ENCODE data around the gene ZNF385C. TPM values are rescaled to one million over a fixed set of nuclear protein-coding genes. Genes with fewer than 3 reads are reported as not detected.

ZNF385C gene
- polyA plus RNA-seq, 4 donors = 0.31 to 2.3 TPM; not detected in 2

DNA sequence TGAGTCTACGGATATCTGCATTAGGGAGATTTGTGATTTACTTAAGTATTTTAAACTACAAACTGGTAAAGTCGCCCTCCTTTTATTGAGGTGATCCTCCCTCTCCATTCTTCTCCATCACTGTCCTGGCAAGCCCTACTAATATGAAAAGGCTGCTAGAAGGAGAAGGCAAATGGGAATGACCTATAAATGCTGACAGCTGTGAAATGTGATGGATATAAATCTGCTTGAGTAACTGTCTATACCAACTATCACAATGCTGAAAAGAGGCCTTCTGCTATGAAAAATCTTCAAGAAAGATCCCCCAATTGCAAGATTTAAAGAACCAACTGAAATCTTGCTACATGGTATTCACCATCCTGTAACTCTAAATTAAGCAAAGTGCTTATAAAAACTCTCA is 96.5 kb downstream of the ZNF385C start:
- WGBS, 3 donors = 73 to 93% (median 89%) methylated on average over 2 of the region's 2 CpGs
- peaks cover 15 to 28% (median 16%) of the 10 kb centered on the region in 3 donors for H3K4me1 ChIP-seq (ENCODE audit: control insufficient read depth in 3 of 3, insufficient read depth in 2 of 3, low read depth in 1 of 3, low read length in 2 of 3)

DNA sequence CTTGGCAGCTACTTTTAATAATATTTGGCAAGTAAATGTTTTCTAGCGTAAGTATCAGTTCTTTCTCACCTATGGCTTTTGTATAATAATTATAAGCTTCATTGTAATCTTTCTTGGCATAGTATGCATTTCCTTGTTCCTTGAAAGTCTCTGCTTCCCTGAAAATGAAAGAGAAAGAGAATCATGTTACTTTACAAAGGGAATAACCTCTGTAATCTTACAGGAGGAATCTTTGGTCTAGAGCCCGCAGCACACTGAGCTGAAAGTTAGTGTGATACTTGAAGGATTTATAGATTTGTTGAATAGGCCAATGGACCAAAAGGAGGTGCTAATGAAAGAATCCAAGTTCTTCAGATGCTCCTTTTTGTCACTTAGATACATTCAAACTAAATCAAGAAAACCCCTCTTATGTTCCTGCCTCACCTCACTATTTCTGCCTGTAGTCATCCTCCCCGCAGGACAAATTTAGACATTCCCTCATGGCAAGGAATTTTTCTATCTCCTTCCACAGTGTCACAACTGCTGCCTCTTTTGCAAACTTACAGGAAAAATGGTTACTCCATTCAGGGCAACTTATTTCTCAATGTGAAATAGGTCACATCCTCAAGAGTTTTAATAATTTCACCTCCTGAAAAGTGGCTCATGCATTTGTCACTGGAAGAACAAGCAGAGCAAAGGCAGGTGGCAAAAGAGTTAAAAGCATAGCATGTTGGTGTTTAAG is 97.7 kb downstream of the ZNF385C start:
- DNase-seq = peak; percentile 61 to 83
- no peaks in the 10 kb centered on the region for H3K27me3 ChIP-seq (ENCODE audit: control insufficient read depth in 3 of 3, insufficient read depth in 3 of 3, low read length in 3 of 3)
- H3K36me3 ChIP-seq (ENCODE audit: control insufficient read depth in 3 of 3, insufficient read depth in 2 of 3, low read depth in 1 of 3, low read length in 3 of 3) = peaks cover 17 to 43% (median 19%) of the 10 kb centered on the region in 3 donors
- H3K27ac ChIP-seq (ENCODE audit: low read depth in 1 of 3, low read length in 2 of 3) = peak overlapping the region; percentile 2 to 60 (median 37)
- H3K4me3 ChIP-seq (ENCODE audit: low read depth in 1 of 3, low read length in 3 of 3) = no peak overlapping the region
- peaks cover 15 to 28% (median 16%) of the 10 kb centered on the region in 3 donors for H3K4me1 ChIP-seq (ENCODE audit: control insufficient read depth in 3 of 3, insufficient read depth in 2 of 3, low read depth in 1 of 3, low read length in 2 of 3)
- WGBS, 3 donors = 18 to 62% (median 49%) methylated on average over 3 of the region's 3 CpGs
- H3K9me3 ChIP-seq (ENCODE audit: control insufficient read depth in 2 of 2, insufficient read depth in 1 of 2, low read depth in 1 of 2, low read length in 1 of 2) = no peaks in the 10 kb centered on the region
- FAIRE-seq = no peak

More for the DNA sequence above, 96.5 kb downstream of the ZNF385C start:
- no peaks in the 10 kb centered on the region for H3K27me3 ChIP-seq (ENCODE audit: control insufficient read depth in 3 of 3, insufficient read depth in 3 of 3, low read length in 3 of 3)
- DNase-seq (no peak), FAIRE-seq (no peak)
- H3K36me3 ChIP-seq (ENCODE audit: control insufficient read depth in 3 of 3, insufficient read depth in 2 of 3, low read depth in 1 of 3, low read length in 3 of 3) = peaks cover 11 to 36% (median 17%) of the 10 kb centered on the region in 3 donors
- no peaks in the 10 kb centered on the region for H3K9me3 ChIP-seq (ENCODE audit: control insufficient read depth in 2 of 2, insufficient read depth in 1 of 2, low read depth in 1 of 2, low read length in 1 of 2)
- no peak overlapping the region for H3K4me3 ChIP-seq (ENCODE audit: low read depth in 1 of 3, low read length in 3 of 3)
- no peak overlapping the region for H3K27ac ChIP-seq (ENCODE audit: low read depth in 1 of 3, low read length in 2 of 3)

DNA sequence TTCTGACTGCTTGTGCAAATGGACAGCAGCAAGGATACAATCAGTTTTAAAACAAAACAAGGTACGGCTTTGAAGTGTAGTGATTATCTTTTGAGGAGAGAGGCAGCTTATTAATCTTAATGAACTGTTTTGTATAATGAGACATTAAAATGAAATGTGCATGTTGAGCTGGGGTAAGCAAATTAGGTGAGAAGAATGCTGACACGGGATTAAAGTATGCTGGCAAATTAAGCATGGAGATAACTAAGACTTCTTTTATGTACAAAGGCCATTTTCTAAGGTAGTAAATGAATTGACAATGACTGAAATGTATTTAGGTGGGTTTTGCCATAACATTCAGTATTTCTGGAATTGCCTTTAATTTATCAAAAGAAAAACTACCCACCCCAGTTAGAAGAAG is 99.8 kb downstream of the ZNF385C start:
- Histone ChIP-seq H3K36me3 (ENCODE audit: control insufficient read depth in 3 of 3, insufficient read depth in 2 of 3, low read depth in 1 of 3, low read length in 3 of 3) (peaks cover 19 to 52% (median 23%) of the 10 kb centered on the region in 3 donors), H3K4me3 (ENCODE audit: low read depth in 1 of 3, low read length in 3 of 3) (no peak overlapping the region), H3K9me3 (ENCODE audit: control insufficient read depth in 2 of 2, insufficient read depth in 1 of 2, low read depth in 1 of 2, low read length in 1 of 2) (no peaks in the 10 kb centered on the region), H3K4me1 (ENCODE audit: control insufficient read depth in 3 of 3, insufficient read depth in 2 of 3, low read depth in 1 of 3, low read length in 2 of 3) (peaks cover 7 to 21% (median 13%) of the 10 kb centered on the region in 3 donors), H3K27me3 (ENCODE audit: control insufficient read depth in 3 of 3, insufficient read depth in 3 of 3, low read length in 3 of 3) (no peaks in the 10 kb centered on the region), H3K27ac (ENCODE audit: low read depth in 1 of 3, low read length in 2 of 3) (no peak overlapping the region)
- no peak for FAIRE-seq
- 35 to 41% (median 38%) methylated on average over 2 of the region's 2 CpGs for WGBS, 3 donors
- DNase-seq = no peak

DNA sequence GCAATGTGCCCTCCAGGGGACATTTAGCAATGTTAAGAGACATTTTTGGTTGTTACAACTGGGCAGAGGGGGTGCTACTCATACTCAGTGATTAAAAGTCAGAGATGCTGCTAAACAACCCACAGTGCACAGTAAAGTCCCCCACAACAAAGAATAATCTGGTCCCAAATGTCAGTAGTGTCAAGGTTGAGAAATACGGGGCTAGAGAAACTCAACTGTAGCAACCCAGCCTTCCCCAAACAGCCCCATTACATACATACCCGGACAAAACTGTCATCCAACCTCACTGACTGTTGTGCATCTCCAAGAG is 101.5 kb downstream of the ZNF385C start:
- H3K4me1 ChIP-seq (ENCODE audit: control insufficient read depth in 3 of 3, insufficient read depth in 2 of 3, low read depth in 1 of 3, low read length in 2 of 3) = peaks cover 0 to 7% (median 2%) of the 10 kb centered on the region in 3 donors
- H3K36me3 ChIP-seq (ENCODE audit: control insufficient read depth in 3 of 3, insufficient read depth in 2 of 3, low read depth in 1 of 3, low read length in 3 of 3) = peaks cover 22 to 62% (median 23%) of the 10 kb centered on the region in 3 donors
- H3K27me3 ChIP-seq (ENCODE audit: control insufficient read depth in 3 of 3, insufficient read depth in 3 of 3, low read length in 3 of 3) = no peaks in the 10 kb centered on the region
- H3K9me3 ChIP-seq (ENCODE audit: control insufficient read depth in 2 of 2, insufficient read depth in 1 of 2, low read depth in 1 of 2, low read length in 1 of 2) = no peaks in the 10 kb centered on the region
- peak overlapping the region in 1 of 3 donors; percentile 18 for H3K27ac ChIP-seq (ENCODE audit: low read depth in 1 of 3, low read length in 2 of 3)
- H3K4me3 ChIP-seq (ENCODE audit: low read depth in 1 of 3, low read length in 3 of 3) = no peak overlapping the region
- FAIRE-seq (no peak), DNase-seq (no peak)
- WGBS, 3 donors = 83 to 93% (median 91%) methylated on average over 2 of the region's 2 CpGs

DNA sequence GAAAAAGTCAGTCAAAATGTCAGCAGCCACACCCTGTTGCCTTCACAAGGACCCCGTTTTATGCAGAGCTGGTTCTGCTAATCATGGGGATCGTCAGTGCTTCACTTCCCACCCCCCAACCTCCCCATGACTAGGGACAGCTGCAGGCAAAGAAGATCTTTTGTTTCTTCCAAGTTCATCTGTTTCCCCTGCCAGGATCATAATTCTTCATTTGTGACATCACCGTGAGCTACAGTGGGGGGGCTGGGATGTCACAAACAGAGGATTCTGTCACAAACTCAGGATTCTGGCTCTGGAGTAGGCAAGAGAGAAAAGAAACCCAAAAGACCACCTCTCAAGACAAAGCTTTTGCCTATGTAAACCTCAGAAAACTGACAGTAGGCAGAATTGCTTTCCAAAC is 105.7 kb downstream of the ZNF385C start:
- DNase-seq (no peak), FAIRE-seq (no peak)
- Histone ChIP-seq H3K36me3 (ENCODE audit: control insufficient read depth in 3 of 3, insufficient read depth in 2 of 3, low read depth in 1 of 3, low read length in 3 of 3) (peaks cover 21 to 62% (median 22%) of the 10 kb centered on the region in 3 donors), H3K9me3 (ENCODE audit: control insufficient read depth in 2 of 2, insufficient read depth in 1 of 2, low read depth in 1 of 2, low read length in 1 of 2) (no peaks in the 10 kb centered on the region), H3K4me3 (ENCODE audit: low read depth in 1 of 3, low read length in 3 of 3) (no peak overlapping the region), H3K27me3 (ENCODE audit: control insufficient read depth in 3 of 3, insufficient read depth in 3 of 3, low read length in 3 of 3) (no peaks in the 10 kb centered on the region), H3K27ac (ENCODE audit: low read depth in 1 of 3, low read length in 2 of 3) (peak overlapping the region in 1 of 3 donors; percentile 33), H3K4me1 (ENCODE audit: control insufficient read depth in 3 of 3, insufficient read depth in 2 of 3, low read depth in 1 of 3, low read length in 2 of 3) (peaks cover 0 to 6% (median 2%) of the 10 kb centered on the region in 3 donors)
- WGBS, 3 donors = 69 to 90% (median 84%) methylated on average over 3 of the region's 3 CpGs

DNA sequence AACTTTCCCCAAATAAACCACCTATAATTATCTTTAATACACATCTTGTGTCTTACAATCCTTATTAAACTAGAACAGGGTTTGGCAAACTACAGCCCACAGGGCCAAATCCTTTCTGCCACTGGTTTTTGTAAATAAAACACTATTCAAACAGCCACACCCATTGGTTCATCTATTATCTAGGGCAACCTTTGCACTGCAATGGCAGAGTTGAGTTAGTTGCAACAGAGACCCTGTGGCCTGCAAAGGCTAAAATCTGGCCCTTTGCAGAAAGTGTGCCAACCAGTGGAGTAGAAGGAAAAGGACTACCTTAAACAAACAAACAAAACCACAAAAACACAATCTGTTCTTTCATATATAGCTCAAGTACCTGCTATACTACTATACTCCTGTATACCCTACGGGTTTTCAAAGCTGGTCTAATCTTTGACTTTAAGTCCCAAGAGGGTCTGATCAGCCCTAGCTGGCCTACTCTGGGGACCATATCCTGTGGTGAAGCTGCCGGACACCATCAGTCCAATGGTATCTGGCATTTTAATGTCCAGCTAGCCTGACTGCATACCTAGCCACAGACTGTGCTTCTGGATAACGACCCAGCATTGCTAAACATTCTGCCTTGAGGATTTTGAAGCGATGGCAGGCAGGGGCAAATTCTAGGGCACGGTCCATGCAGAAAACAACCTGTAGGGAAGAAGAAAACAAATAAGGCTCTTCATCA is 108.4 kb downstream of the ZNF385C start:
- no peaks in the 10 kb centered on the region for H3K9me3 ChIP-seq (ENCODE audit: control insufficient read depth in 2 of 2, insufficient read depth in 1 of 2, low read depth in 1 of 2, low read length in 1 of 2)
- H3K36me3 ChIP-seq (ENCODE audit: control insufficient read depth in 3 of 3, insufficient read depth in 2 of 3, low read depth in 1 of 3, low read length in 3 of 3) = peaks cover 17 to 57% (median 17%) of the 10 kb centered on the region in 3 donors
- DNase-seq (peak; percentile 54 to 55), FAIRE-seq (no peak)
- H3K4me1 ChIP-seq (ENCODE audit: control insufficient read depth in 3 of 3, insufficient read depth in 2 of 3, low read depth in 1 of 3, low read length in 2 of 3) = peaks cover 0 to 6% (median 2%) of the 10 kb centered on the region in 3 donors
- WGBS, 3 donors = 75 to 86% (median 80%) methylated on average over 5 of the region's 5 CpGs
- H3K4me3 ChIP-seq (ENCODE audit: low read depth in 1 of 3, low read length in 3 of 3) = no peak overlapping the region
- no peaks in the 10 kb centered on the region for H3K27me3 ChIP-seq (ENCODE audit: control insufficient read depth in 3 of 3, insufficient read depth in 3 of 3, low read length in 3 of 3)
- H3K27ac ChIP-seq (ENCODE audit: low read depth in 1 of 3, low read length in 2 of 3) = peak overlapping the region in 1 of 3 donors; percentile 7

DNA sequence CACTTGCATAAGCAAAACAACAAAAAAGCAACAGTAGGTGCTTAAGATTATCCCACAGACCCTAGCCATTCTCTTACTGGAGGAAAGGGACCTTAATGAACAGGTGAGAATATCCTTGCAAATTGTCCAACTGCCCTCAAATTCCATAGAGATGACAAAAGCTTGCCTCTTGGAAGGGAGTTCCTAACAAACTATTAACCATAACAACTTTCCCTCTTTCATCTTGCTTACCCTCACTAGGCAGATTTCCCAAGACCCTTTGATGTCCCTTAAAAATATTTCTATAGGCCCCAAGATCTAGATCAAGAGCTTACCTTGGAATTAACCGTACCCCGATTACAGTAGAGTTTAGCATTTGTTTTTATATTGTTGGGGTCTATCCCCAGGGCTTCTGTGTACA is 109.9 kb downstream of the ZNF385C start:
- DNase-seq (no peak), FAIRE-seq (no peak)
- 93 to 100% (median 95%) methylated on average over 2 of the region's 2 CpGs for WGBS, 3 donors
- H3K27ac ChIP-seq (ENCODE audit: low read depth in 1 of 3, low read length in 2 of 3) = no peak overlapping the region
- H3K9me3 ChIP-seq (ENCODE audit: control insufficient read depth in 2 of 2, insufficient read depth in 1 of 2, low read depth in 1 of 2, low read length in 1 of 2) = no peaks in the 10 kb centered on the region
- H3K36me3 ChIP-seq (ENCODE audit: control insufficient read depth in 3 of 3, insufficient read depth in 2 of 3, low read depth in 1 of 3, low read length in 3 of 3) = peaks cover 17 to 60% (median 20%) of the 10 kb centered on the region in 3 donors
- no peaks in the 10 kb centered on the region for H3K27me3 ChIP-seq (ENCODE audit: control insufficient read depth in 3 of 3, insufficient read depth in 3 of 3, low read length in 3 of 3)
- H3K4me1 ChIP-seq (ENCODE audit: control insufficient read depth in 3 of 3, insufficient read depth in 2 of 3, low read depth in 1 of 3, low read length in 2 of 3) = peaks cover 0 to 6% (median 2%) of the 10 kb centered on the region in 3 donors
- H3K4me3 ChIP-seq (ENCODE audit: low read depth in 1 of 3, low read length in 3 of 3) = no peak overlapping the region

DNA sequence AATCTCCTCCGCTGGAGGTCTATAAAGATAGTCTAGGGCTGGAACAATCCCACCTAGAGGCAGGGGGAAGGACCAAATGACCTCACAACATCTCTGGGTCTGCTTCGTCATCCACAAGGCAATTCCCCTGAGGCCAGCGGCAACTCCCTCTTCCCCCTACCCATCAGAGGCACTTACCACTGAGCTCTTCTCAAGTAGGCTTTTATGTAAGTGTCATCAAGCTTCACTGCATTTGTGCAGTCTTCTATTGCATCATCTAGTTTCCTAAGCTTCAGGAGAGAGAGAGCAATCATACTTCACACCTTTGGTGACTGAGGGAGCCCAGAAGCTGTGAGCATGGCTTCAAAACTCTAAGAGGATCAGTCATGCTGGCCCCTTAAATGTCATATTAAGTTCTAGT is 110.6 kb downstream of the ZNF385C start:
- 84 to 100% (median 85%) methylated on average over 3 of the region's 3 CpGs for WGBS, 3 donors
- peaks cover 17 to 61% (median 22%) of the 10 kb centered on the region in 3 donors for H3K36me3 ChIP-seq (ENCODE audit: control insufficient read depth in 3 of 3, insufficient read depth in 2 of 3, low read depth in 1 of 3, low read length in 3 of 3)
- no peak overlapping the region for H3K27ac ChIP-seq (ENCODE audit: low read depth in 1 of 3, low read length in 2 of 3)
- no peaks in the 10 kb centered on the region for H3K9me3 ChIP-seq (ENCODE audit: control insufficient read depth in 2 of 2, insufficient read depth in 1 of 2, low read depth in 1 of 2, low read length in 1 of 2)
- FAIRE-seq = no peak
- no peak for DNase-seq
- no peaks in the 10 kb centered on the region for H3K27me3 ChIP-seq (ENCODE audit: control insufficient read depth in 3 of 3, insufficient read depth in 3 of 3, low read length in 3 of 3)
- no peak overlapping the region for H3K4me3 ChIP-seq (ENCODE audit: low read depth in 1 of 3, low read length in 3 of 3)
- peaks cover 0 to 6% (median 2%) of the 10 kb centered on the region in 3 donors for H3K4me1 ChIP-seq (ENCODE audit: control insufficient read depth in 3 of 3, insufficient read depth in 2 of 3, low read depth in 1 of 3, low read length in 2 of 3)
